Fibroblast of skin of scalp (primary cell): ENCODE results near the gene ENPP6.

Experiments
- DNase-seq: peaks from one replicate; pipeline ENCODE4 v3.0.0-alpha.2; 2013

The ENPP6 gene

GRCh38 chr4:184103527-184104264, 114.0 kb downstream of the ENPP6 start:
- DNase-seq = peak; percentile 3

- no peak for DNase-seq
These were observed 114.7 kb downstream of the ENPP6 start for GRCh38 chr4:184102927-184103326.

DNA sequence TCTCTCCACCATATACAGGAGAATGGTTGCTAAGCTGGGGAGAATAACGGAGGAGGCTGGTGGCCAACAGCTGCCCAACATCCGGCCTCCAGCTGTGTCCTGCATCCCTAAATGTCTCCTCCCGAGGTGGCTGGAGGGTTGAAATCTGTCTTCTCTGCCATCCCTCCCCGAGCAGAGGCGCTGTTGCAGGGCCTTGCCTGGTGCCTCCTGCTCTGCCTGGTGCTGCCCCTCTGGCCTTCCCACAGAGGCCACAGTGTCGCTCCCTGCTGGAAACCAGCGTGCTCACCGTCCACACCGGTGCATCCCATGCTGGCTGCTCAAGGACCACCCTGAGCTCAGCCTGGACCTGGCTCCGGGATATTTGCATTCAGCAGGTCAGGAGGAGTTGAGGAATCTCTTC, 115.2 kb downstream of the ENPP6 start:
- DNase-seq = no peak

GRCh38 chr4:184101711-184102110, 116.0 kb downstream of the ENPP6 start:
- DNase-seq = no peak

- no peak for DNase-seq
These were observed 117.3 kb downstream of the ENPP6 start for GRCh38 chr4:184100297-184100885.

- no peak for DNase-seq
These were observed 118.1 kb downstream of the ENPP6 start for GRCh38 chr4:184099535-184099966.

DNA sequence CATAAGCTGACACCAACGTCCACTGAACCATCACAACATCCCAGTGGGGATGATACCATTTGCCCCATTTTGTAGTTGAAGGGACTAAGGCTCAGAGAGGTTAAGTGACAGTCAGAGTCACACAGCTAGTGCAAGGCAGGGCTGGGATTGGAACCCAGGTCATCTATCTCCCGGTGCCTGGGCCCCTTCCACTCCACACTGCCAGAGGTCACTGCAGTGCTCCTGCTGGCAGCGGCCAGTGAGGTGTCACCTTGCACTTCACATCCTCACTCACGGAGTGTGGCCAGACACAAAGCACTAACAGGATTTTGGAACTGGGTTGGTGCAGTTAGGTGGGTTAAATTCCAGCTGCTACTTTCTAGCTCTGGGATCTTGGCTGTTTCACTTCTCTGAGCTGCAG, 118.7 kb downstream of the ENPP6 start:
- DNase-seq = no peak

- DNase-seq = no peak
These were observed 119.9 kb downstream of the ENPP6 start for GRCh38 chr4:184097815-184098214.

DNA sequence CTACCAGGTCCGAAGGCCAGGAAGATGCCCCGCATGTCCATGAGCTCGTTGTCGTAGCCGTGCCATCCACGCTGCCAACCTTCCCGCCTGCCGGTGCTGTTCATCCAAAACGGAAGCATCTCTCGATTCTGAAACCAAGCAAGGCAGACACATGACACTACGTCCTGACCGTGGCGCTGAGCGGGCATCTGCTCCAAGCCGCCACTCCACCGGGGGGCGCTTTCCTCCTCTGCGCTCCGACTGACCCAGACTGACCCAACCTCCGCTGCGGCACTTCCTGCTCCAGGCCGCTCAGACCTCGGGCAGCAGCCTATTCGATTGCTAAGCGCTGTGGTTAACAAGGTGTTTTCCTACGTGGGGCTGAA, 120.5 kb downstream of the ENPP6 start:
- DNase-seq = peak; percentile 7

GRCh38 chr4:184096561-184097240, 121.0 kb downstream of the ENPP6 start:
- DNase-seq = peak; percentile 20

DNA sequence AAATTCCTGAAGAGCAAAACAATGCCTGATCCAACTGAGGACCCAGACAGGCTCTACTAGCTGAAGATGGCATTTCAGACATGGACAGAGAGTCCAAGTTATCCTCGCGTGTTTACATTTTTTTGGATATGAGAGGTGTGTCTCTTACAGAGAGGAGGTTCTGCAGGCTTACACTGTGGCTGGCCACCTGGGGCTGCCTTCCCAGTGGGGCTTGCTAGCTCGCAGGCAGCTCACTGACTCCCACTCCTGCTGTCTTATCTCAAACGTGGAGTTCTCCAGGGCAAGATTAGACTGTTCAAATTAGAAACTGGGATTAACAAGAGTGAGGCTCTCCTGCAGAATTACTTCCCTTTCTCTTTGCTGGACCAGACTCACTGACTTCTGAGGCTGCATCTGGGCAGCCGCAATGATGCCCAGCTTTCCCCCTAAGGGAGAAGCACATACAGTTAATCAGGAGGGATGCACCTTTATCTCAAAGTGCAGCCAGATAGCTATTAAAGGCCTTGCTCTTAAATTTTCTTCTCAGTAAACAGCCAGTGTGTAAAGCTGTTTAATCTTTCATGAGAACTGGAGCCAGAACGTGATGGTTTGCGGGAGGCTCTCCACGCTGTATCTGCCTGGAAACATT, 123.0 kb downstream of the ENPP6 start:
- no peak for DNase-seq

DNA sequence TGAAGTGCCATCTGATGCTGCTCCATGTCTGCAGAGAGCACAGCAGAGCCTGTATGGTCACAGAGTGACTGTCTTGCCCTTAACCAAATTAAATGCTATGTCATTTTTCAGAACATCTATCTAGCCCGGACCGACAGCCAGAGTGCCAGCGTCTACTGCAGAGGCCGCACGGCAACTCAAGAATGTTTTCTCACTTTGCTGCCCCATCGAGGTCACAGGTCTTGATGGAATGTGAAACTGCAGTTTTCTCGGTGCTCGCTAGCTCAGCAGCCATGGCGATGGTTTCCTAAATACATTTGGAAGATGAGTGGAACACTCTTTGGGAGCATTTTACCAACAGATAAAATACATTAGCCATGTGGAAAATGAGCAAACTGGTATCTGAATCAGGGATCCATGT, 125.7 kb downstream of the ENPP6 start:
- no peak for DNase-seq

DNA sequence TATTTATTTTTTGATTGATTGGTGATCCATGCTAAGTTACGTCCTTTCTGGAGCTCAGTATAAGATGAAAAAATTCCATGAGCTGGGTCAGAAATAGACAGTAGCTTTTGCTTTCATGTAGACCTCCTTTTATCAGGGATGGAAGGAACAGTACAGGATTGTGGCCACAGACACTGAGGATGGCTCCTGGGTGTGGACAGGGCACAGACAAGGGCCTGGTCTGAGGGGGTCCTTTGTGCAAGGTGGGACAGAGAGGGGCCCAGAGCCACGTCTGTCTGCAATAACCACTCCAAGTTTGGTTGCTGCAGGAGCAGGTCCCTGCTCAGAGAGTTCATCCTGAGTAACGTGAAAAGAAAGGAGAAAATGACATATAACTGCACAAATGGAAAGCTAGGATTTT, 127.1 kb downstream of the ENPP6 start:
- no peak for DNase-seq

GRCh38 chr4:184080674-184081073, 137.0 kb downstream of the ENPP6 start:
- no peak for DNase-seq

GRCh38 chr4:184074677-184075388, 142.8 kb downstream of the ENPP6 start:
- no peak for DNase-seq

DNA sequence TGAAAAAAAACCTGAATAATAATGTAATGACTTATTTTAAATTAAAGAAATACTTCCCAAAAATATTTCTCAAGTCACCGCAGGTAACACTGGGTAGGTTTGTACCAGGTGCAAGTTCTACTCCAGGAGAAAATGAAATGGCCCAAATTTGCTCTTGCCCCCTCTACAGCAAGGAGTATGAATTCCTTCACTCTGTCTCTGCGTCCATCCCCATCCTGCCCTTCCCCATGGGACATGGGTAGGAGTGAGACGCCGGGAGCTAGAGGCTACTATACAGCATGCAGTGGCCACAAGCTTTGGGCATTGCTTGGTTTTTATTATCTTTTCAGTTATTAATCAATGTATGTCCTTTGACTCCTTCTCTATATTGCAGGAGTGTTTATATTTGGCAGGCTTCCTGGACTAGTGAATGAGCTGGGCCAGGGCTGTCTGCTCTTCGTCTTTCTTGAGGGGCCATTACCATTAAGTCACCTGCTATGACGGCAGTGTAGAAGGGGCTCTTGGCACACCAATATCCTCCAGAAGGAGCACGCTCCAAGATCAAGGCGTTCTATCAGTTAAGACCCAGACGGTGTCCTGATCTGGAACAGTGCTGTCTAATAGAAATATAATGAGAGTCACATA, 149.6 kb downstream of the ENPP6 start:
- no peak for DNase-seq

GRCh38 chr4:184066584-184067300, 150.9 kb downstream of the ENPP6 start:
- no peak for DNase-seq

GRCh38 chr4:184064877-184065276, 152.8 kb downstream of the ENPP6 start:
- no peak for DNase-seq

DNA sequence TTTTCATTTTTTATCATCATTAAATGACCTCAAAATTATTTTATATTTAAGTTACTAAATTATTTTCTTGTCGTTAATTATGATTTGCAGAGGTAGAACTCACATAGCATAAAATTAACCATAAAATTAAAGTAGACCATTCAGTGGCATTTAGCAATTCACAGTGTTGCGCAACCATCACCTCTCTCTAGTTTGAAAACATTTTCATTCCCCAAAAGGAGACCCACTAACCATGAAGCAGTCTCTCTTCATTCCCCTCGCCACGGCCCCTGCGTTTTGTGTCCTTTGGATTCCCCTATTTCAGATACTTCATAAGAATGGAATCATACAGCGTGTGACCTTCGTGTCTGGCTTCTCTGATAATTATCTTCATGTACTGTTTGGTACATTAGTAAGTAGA, 154.9 kb downstream of the ENPP6 start:
- no peak for DNase-seq

DNA sequence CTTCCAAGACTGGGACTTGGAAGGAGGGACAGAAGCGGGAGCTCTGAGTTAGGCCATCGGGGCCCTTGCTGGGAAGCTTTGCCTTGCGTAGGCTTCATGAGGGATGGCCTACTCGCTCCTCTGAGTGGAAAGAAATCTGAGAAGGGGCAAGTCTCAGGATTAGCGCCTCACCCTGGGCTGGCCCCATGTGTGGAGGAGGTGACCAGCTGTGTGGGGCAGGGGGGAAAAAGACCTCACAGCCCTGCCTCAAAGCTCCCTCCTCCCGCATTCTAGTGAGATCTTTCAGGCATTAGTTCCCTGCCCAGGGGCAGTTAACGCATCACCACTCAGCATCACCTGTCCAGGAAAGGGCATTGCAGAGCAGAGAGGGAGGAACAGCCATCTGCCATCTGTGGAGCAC, 156.1 kb downstream of the ENPP6 start:
- no peak for DNase-seq

DNA sequence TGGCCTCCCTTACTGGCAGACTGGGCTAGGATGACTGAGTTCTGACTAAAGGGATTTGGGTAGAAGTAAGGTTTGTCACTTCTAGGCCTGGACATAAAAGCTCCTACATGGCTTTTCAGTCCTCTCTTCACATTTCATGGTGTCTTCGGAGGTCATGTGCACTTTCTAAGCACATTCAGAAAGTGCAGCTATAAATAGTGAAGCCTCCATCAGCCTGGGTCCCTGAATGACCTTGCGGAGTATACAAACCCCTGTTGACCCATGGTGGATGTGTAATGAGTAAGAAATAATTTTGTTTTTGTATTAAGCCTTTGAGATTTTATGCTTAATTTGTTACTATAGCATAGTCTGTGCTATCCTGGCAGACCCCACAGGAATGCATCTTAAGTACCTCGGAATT, 158.6 kb downstream of the ENPP6 start:
- no peak for DNase-seq

- DNase-seq = no peak
These were observed 159.6 kb downstream of the ENPP6 start for GRCh38 chr4:184058026-184058425.
